ENCODE measurements around the gene TCIRG1. TPM values are rescaled to one million over a fixed set of nuclear protein-coding genes. Genes with fewer than 3 reads are reported as not detected.
A peak's percentile ranks its signal among the peaks of the same experiment; 100 is the strongest.

The TCIRG1 gene
- total and polyA plus RNA-seq, 2 of the 13 experiments (the other 11 are each of a cell fraction or from before 2014, with no cell fraction given), result 48.0 to 69.6 TPM

- TF ChIP-seq ZNF737 (CRISPR knock-in tag; IDR thresholded peaks at IDR 0.05; ENCODE audit: borderline replicate concordance) (no peak), HDAC2 (CRISPR knock-in tag; IDR thresholded peaks at IDR 0.05) (peak; percentile 49), TBX2 (CRISPR knock-in tag; IDR thresholded peaks at IDR 0.05; ENCODE audit: borderline replicate concordance) (peak; percentile 64; the same call in 1 of the 2 replicates), HMG20A (CRISPR knock-in tag; IDR thresholded peaks at IDR 0.05; ENCODE audit: borderline replicate concordance) (no peak), RAD51 (IDR thresholded peaks at IDR 0.05; ENCODE audit: borderline replicate concordance) (no peak), FOXJ3 (CRISPR knock-in tag; IDR thresholded peaks at IDR 0.05; ENCODE audit: borderline replicate concordance) (0 out of 2 replicates have a peak, but pooled peaks have one; percentile 5), ZNF460 (CRISPR knock-in tag; IDR thresholded peaks at IDR 0.05; ENCODE audit: borderline replicate concordance) (no peak), CEBPG (CRISPR knock-in tag; IDR thresholded peaks at IDR 0.05) (peak; percentile 46), KDM5A (IDR thresholded peaks at IDR 0.05; ENCODE audit: borderline replicate concordance, low read length) (no peak), SP1 (IDR thresholded peaks at IDR 0.05) (no peak), SP1 (CRISPR knock-in tag; IDR thresholded peaks at IDR 0.05) (no peak), ZNF879 (CRISPR knock-in tag; IDR thresholded peaks at IDR 0.05) (0 out of 2 replicates have a peak, but pooled peaks have one; percentile 17), ZIK1 (CRISPR knock-in tag; IDR thresholded peaks at IDR 0.05; ENCODE audit: borderline replicate concordance, low read depth) (no peak), ZNF430 (CRISPR knock-in tag; IDR thresholded peaks at IDR 0.05) (no peak), ZBTB7A (CRISPR knock-in tag; IDR thresholded peaks at IDR 0.05) (peak; percentile 44), ZFP36L1 (CRISPR knock-in tag; IDR thresholded peaks at IDR 0.05) (0 out of 2 replicates have a peak, but pooled peaks have one; percentile 29), ZNF274 (CRISPR knock-in tag; IDR thresholded peaks at IDR 0.05) (no peak), ARNT2 (CRISPR knock-in tag; IDR thresholded peaks at IDR 0.05; ENCODE audit: low read depth) (peak; percentile 44; the same call in 1 of the 2 replicates), PBX2 (CRISPR knock-in tag; IDR thresholded peaks at IDR 0.05) (no peak), CBX2 (IDR thresholded peaks at IDR 0.05; ENCODE audit: low read depth, low read length) (no peak), CBX2 (CRISPR knock-in tag; IDR thresholded peaks at IDR 0.05; ENCODE audit: low read depth) (no peak), XRCC5 (optimal IDR thresholded peaks at IDR 0.05; ENCODE audit: low read length) (no peak), GATA4 (IDR thresholded peaks at IDR 0.05; ENCODE audit: borderline replicate concordance, low read depth) (no peak), SP2 (CRISPR knock-in tag; IDR thresholded peaks at IDR 0.05) (no peak), FOXK2 (IDR thresholded peaks at IDR 0.05) (no peak), ZNF615 (CRISPR knock-in tag; IDR thresholded peaks at IDR 0.05; ENCODE audit: borderline replicate concordance) (no peak), SRSF1 (optimal IDR thresholded peaks at IDR 0.05; ENCODE audit: low read depth, low read length) (peak; percentile 85), TEAD2 (CRISPR knock-in tag; IDR thresholded peaks at IDR 0.05) (no peak), ETV6 (CRISPR knock-in tag; conservative IDR thresholded peaks at IDR 0.05) (no peak), NR3C1 (CRISPR knock-in tag; IDR thresholded peaks at IDR 0.05) (no peak)
- TF ChIP-seq, protein P1, sequence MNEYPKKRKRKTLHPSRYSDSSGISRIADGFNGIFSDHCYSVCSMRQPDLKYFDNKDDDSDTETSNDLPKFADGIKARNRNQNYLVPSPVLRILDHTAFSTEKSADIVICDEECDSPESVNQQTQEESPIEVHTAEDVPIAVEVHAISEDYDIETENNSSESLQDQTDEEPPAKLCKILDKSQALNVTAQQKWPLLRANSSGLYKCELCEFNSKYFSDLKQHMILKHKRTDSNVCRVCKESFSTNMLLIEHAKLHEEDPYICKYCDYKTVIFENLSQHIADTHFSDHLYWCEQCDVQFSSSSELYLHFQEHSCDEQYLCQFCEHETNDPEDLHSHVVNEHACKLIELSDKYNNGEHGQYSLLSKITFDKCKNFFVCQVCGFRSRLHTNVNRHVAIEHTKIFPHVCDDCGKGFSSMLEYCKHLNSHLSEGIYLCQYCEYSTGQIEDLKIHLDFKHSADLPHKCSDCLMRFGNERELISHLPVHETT (CRISPR knock-in tag; conservative IDR thresholded peaks at IDR 0.05), result no peak
Measured at GRCh38 chr11:68010090-68011041, 28.5 kb upstream of the TCIRG1 start, which contains the start of gene ALDH3B1 (continued).

Measured in HepG2 (cell line).